T-helper 9 cell (primary cell): ENCODE data around the gene ACSL5.
A peak's percentile ranks its signal among the peaks of the same experiment; 100 is the strongest.
"Not testable (repeated sequence)": the region's sequence is repeated elsewhere in the genome, so short reads cannot be mapped to it uniquely, and the experiment has no call there.

Experiments used
- DNase-seq: peaks from one replicate; pipeline ENCODE4 v3.0.0-alpha.2; 2020

ACSL5 gene

GRCh38 chr10:112351146-112351545 is 22.8 kb upstream of the ACSL5 start:
- no peak for DNase-seq

DNA sequence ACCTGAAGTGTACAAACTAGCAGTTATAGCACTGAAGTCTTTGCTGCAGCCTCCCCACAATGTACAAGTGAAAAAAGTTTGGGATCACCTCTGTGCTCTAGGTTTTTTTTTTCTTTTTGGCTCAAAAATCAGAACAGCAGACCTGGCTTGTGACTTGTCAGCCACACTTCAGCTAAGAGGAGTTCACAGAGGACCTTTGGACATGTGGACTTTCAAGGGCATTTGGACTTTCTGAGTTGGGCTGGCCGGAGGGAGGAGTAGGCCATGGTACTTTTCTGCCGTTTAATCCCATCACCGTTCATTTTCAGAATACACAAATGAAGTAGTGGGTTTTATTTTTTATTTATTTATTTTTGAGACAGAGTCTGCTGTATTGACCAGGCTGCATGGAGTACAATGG is 21.9 kb upstream of the ACSL5 start:
- no peak for DNase-seq

- no peak for DNase-seq
These were observed 20.9 kb upstream of the ACSL5 start for GRCh38 chr10:112353046-112353445.

DNA sequence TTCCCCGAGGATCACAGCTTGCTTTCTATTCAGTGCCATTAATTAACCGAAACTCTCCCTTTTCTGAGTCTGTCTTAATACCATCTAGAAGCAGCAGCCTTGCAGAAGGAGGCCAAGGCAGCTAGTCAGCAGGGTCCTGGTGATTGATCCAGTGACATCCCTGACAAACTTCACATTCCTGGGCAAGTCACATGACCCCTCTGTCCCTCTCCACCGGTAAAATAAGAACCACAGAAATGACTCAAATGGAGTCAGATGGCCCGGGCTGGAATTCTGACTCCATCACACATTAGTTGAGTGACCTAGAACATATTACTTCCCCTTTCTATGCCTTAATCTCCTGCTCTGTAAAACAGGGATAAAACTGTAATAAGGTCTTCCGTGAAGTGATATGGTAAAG is 17.2 kb upstream of the ACSL5 start:
- no peak for DNase-seq

- DNase-seq, result no peak
These were observed 14.2 kb upstream of the ACSL5 start for GRCh38 chr10:112359606-112360307.

DNA sequence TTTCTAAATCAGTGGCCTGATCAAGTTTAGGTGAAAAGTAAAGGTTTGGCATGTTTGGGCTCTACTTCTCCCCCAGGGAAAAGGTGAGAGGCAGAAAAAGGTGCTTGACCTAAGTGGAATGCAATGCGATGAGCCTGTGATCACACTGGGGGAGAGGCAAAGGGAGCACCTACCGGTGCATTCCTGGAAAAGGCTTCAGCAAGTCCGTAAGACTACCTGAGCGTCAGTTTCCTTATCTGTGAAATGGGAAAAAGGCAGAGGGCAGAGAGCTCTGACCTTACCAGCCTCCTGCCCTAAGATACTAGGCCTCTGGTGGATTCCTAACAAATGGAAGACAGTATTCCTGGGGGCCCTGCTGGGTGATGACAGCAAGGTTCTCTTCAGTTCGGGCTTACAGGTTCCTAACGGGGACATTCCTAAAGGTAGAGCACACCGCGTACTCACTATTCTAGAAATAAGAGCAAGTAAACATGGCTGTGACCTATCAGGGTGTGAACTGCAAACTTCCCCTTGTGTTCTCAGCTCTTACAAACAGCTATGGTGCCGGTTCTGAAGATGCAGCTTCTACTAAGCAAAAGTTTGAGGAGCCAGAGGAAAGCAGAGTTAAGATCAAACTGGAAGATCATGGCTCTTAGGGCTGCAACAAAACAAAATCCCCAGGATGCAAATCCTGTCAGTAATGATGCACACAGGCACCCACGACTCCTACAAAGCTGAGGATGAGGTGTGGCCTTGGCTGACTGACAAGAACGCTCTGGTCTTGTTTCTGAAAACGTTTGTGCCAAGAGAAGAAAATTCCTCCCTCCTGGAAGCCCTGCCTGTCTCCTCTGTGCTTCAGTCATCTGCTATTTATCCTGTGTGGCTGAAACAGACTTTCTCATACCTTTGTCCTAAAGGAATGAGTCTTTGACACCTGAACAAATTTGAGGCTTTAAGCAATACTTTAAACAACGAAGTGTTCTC is 13.3 kb upstream of the ACSL5 start:
- no peak for DNase-seq

DNA sequence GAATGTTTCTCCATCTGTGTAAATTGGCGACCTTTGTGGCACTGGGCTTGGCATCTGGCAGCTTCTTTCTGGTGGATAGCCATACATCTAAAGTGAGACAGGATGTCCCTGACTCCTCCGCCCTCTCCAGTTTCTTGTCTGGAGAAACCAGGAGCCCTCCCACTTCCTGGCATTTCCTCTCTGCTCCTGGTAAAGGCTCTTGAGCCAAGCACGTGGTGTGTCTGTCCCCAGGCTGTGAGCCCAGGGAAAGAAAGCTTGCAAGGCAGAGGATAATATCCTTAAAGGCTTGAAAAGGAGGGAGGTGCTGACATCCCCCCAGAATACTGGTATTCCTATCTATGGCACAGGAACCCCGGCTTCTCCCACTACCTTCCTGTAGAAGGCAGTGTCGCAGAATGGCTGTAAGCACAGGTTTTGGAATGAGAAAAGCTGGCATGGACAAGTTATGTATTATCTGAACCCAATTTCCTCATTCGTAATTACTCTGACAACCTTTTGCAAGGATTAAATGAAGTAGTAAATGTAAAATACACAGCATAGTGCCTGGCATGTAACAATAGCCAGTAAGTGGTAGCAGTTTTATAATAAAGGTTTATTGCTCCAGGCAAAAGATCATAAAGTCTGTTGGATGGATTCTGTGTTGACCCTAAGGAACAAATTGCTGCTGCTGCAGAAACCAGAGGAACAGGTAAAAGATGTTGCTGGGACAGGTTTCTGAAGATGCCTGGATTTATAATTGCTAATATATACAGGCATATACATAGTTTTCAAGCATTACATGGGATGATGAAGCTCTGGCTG is 11.8 kb upstream of the ACSL5 start:
- DNase-seq, result no peak

DNA sequence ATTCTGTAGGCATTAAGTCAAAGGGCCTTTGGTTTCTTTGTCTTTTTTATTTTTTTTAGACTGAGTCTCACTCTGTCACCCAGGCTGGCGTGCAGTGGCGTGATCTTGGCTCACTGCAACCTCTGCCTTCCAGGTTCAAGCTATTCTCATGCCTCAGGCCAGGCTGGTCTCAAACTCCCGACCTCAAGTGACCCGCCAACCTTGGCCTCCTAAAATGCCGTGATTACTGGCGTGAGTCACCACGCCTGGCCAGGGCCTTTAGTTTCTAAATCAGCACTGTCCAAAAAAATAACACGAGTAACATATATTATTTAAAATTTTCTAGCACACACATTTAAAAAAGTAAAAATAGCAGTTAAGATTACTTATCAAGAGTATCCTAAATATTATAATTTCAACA is 11.1 kb upstream of the ACSL5 start:
- no peak for DNase-seq

GRCh38 chr10:112363696-112364688 is 9.9 kb upstream of the ACSL5 start:
- DNase-seq, result no peak

- DNase-seq, result no peak
These were observed 8.9 kb upstream of the ACSL5 start for GRCh38 chr10:112365014-112365432.

DNA sequence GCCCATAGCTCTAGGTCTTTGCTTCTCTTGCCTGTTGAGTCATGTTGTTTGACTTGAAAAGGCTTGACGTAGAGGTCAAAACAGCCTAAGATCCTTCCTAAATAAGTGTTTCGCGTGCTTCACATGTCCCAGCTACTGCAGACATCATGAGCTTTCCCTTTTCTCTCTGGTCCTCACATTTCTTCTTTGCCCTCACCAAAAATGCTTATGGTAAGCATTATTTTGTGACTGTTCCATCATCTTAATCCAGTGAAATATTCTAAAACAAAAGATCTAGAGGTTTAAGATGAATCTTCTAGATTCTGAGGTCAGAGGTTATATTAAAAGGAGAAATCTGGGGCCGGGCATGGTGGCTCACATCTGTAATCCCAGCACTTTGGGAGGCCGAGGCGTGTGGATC is 8.5 kb upstream of the ACSL5 start:
- DNase-seq, result no peak

DNA sequence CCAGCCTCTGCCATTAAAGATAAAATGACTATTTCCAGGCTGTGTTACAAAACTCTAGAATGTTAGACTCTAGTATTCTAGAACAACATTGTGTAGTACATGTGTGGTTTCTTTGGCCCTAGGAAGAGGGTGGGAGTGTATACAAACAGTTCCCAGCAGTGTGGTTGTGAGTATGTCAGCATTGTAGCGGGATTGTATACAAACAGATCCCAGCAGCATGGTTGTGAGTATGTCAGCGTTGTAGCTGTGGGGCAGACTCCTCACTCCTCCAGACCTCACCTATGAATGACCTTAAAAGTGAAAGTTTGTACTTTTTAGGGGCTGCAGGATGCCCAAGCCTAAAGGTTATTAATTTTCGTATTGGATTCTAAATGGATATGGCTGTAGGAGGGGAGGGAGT is 6.9 kb upstream of the ACSL5 start:
- no peak for DNase-seq

DNA sequence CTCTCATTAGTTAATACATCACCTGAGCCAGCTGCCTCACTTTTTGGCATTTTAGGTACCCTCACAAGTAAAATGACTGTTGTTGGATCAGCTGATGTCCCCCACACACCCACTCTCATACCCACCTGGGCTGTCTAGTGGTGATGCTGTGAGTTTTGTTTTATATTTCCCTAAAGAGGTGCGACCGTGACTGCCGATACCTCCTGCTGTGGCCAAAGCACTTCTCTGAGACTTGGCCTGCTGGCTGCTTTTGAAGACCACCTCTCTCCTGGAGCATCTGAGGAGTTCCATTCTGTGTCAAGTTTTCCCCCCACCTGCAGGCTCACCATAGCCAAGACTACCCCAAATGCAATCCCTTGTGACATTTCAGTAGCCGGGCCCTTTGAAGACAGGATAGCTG is 6.4 kb upstream of the ACSL5 start:
- no peak for DNase-seq

GRCh38 chr10:112369495-112370423 is 4.2 kb upstream of the ACSL5 start:
- peak; percentile 12 for DNase-seq

DNA sequence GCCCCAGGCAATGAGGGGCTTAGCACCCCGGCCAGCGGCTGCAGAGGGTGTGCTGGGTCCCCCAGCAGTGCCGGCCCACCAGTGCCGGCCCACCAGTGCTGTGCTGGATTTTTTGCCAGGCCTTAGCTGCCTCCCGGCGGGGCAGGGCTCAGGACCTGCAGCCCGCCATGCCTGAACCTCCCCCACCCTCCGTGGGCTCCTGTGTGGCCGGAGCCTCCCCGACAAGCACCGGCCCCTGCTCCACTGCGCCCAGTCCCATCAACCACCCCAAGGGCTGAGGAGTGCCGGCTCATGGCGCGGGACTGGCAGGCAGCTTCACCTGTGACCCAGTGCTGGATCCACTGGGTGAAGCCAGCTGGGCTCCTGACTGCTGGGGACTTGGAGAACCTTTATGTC is 3.5 kb upstream of the ACSL5 start:
- DNase-seq, result no peak

DNA sequence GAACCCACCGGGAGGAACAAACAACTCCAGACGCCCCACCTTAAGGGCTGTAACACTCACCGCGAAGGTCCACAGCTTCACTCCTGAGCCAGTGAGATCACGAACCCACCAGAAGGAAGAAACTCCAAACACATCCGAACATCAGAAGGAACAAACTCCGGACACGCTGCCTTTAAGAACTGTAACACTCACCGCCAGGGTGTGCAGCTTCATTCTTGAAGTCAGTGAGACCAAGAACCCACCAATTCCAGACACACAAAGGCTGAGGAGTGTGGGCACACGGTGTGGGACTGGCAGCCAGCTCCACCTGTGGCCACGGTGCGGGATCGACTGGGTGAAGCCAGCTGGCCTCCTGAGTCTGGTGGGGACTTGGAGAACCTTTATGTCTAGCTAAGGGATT is 2.6 kb upstream of the ACSL5 start:
- not testable (repeated sequence) for DNase-seq

GRCh38 chr10:112372182-112372810 is 1.6 kb upstream of the ACSL5 start:
- not testable (repeated sequence) for DNase-seq

- no peak for DNase-seq
These were observed 1.0 kb downstream of the ACSL5 start for GRCh38 chr10:112374724-112375541.

- peak; percentile 10 for DNase-seq
These were observed 1.9 kb downstream of the ACSL5 start for GRCh38 chr10:112375721-112376395.
